ENCODE measurements around the gene RIMBP2. TPM values are rescaled to one million over a fixed set of nuclear protein-coding genes. Genes with fewer than 3 reads are reported as not detected.

The RIMBP2 gene
- total and polyA plus RNA-seq, 2 donors: 1.3 to 2.7 TPM

Other genes starting within 250 kb of the RIMBP2 start
- 41.9 TPM for gene STX2, start 123.0 kb upstream of the RIMBP2 start, total RNA-seq
- 21.8 TPM for gene STX2, start 123.0 kb upstream of the RIMBP2 start, polyA plus RNA-seq
- gene RAN, start 155.8 kb upstream of the RIMBP2 start, total RNA-seq: 251 TPM
- gene RAN, start 155.8 kb upstream of the RIMBP2 start, polyA plus RNA-seq: 314 TPM
- gene ADGRD1, start 237.6 kb upstream of the RIMBP2 start, total RNA-seq: 60.1 TPM
- 62.3 TPM for gene ADGRD1, start 237.6 kb upstream of the RIMBP2 start, polyA plus RNA-seq

All from urinary bladder (tissue), 2 donors.